HG03571 (cell line): ENCODE measurements around the gene TTC13.
"Not testable (repeated sequence)": the region's sequence is repeated elsewhere in the genome, so short reads cannot be mapped to it uniquely, and the experiment has no call there.

ENCODE experiments used
- ATAC-seq: cut with Tn5 transposase; IDR thresholded peaks from one replicate; pipeline ENCODE4 v1.9.1; 2021; ENCODE audit not compliant: unreplicated experiment

The TTC13 gene

DNA sequence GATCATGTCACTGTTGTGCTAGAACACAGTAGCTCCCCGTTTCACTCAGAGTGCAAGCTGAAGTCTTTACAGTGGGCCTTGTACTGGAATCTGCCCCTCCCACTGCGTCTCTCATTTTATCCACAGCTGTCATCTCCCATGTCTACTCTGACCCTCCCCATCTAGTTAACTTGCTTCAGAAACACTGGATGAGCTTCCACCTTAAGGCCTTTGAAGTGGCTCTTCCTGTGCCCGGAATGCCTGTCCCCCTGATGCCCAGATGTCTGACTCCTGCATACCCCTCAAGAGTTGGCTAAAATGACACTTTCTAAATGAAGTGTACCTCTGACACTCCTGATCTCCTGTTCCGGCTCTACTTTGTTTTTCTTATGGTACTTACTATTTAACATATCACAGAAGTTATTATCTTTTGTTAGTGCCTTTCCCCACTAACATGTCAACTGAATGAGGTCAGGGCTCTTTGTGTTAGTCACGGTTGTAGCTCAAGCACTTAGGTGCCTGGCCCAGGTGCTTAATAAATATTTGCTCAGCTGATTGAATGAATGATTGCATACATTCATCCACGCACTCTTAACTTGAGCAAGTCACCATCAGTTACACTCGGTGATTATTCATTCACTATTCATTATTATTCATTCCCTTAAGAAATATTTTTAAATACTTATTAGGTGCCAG is 13.6 kb upstream of the TTC13 start:
- ATAC-seq = no peak

- ATAC-seq = no peak
Observed at GRCh38 chr1:230987448-230987847, 8.8 kb upstream of the TTC13 start.

DNA sequence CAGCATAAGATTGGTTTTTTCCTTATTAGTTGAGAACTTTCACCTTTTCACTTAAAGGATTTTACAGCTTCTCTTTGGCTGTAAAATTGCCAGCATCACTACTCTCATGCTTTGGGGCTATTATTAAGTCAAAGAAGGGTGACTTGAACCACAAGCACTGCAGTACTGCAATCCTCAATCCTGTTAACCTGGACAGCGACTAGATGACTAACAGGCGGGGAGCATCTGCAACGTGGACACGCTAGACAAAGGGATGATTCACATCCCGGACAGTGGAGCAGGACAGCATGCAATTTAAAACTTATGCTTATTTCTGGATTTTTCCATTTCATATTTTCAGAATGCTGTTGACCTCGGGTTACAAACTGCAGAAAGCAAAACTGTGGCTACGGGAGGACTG is 8.3 kb upstream of the TTC13 start:
- no peak for ATAC-seq

DNA sequence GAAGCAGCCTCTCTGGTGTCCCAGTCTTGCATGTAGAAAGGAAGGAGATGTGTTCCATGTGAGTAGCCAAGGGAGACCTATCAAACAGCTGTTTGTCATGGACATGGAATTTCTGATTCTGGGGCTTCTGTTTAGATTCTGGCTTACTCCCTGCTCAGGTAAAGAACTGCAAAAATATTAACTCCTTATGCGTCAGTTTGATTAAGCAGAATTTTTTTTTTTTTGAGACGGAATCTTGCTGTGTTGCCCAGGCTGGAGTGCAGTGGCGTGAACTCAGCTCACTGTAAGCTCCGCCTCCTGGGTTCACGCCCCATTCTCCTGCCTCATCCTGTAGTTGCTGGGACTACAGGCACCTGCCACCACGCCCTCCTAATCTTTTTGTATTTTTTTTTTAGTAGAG is 7.0 kb upstream of the TTC13 start:
- ATAC-seq = no peak

DNA sequence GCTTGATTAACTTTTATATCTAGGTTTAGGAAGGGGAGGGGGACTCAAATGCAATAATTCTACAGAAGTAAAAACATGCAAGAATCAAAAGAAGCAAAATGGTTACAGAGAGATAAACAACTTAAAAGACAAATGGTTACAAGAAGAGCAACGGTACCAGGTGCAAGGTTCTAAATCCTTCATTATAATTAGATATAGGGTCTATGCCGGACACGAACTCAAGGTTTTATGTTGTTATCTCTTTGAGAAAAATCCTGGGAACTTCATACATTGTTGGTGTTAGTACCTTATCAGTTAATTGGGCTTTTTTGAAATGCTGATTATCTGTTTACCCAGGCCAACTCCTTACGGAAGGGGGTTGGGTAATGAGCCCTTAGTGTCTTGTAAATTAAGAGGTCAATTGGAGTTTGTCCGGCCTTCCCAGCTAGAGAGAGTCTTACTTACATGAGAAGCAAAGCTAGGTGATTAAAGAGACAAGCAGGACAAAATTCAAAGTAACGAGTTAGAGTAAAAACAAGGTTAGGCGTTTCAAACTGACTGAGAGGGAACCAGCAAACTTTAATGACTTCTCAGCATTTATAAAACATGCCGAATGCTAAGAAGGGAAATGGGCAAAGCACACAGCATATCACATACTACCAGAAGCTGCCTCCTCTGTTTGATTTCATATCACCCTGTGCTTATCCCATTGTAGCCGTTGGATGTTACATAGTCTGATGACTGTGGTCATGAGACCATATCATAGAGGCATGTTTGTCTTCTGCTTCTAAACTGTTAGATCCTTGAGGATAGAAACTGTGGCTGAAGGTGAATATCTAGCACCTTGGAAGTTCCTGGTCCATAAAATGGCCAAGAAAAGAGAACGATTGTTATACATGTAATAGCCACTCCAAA is 6.2 kb upstream of the TTC13 start:
- ATAC-seq = not testable (repeated sequence)

GRCh38 chr1:230983811-230984210 is 5.2 kb upstream of the TTC13 start:
- ATAC-seq = no peak

DNA sequence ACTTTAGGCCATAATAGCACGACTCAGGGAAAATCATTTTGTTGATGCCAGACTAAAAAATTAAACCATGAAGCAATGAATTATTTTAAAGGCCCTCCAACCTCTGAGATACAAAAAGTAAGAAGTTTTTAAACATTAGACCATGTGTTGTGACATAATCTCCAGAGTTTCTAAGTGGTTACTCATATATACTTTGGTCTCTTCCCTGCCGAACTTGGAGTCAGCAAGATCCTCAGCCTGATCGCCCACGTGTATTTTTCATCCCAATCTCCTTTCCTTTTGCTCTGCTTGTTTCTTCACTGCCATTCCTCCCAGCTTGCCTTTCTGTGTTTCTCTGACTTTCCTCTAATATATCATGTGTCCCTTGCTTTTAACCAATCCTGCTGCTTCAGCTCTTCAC is 4.0 kb upstream of the TTC13 start:
- ATAC-seq = no peak

- ATAC-seq = no peak
Observed at GRCh38 chr1:230979952-230980351, 1.3 kb upstream of the TTC13 start.

DNA sequence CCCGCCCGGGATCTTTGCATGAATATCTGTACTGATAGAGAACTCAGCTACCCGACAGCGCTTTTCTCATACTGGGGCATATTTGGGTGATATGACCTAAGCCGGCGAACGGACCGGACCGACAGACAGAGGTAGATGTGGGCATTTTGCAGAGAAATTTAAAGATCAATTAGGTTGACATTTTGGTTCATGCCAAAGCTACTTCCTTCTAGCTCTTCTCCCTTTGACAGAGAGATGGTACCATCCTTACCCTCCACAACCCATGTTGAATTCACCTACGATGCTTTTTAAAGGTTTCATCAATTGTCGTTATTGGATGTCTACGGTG is 692 bp upstream of the TTC13 start:
- ATAC-seq = no peak

- ATAC-seq = peak; percentile 4
Observed at GRCh38 chr1:230977761-230978490, 735 bp downstream of the TTC13 start.

DNA sequence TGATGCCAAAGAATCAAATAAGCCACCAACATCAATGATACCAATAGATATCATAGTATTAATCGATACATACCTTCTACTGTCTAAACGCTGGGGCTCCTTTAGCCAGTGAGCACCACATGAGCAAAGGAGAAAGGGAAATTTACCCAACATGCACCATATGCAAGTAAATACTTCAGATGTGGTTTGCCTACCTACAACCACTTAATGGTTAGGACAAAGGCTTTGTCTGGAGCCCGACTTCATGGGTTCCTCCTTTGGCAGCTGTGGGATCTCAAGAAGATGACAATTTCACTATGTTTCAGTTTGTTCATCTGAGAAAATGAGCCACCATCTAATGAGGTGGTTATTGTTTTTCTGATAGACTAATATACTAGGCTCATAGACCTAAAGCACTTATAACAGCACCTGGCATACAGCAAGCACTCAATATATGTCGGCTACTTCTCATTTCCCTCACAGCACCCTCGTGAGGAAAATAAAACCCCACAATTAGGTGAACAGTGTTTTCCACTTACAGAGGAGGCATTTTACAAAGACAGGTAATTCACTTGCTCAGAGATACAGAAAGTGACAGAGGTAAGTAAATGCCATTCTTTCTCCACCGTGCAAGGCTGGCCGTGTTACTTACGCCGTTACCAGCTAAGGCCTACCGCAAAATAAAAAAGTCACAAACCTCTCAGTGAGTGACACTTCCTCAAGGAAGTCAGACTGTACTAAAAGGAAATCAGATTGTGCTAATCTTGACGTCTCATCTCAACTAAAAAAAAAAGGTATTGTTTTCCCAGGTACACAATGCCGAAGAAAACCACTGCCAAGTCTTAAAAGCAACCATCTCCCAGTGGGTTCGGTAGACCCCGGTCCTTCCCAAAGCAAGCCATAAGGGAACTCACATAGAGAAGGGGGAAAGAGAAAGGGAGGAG is 1.6 kb downstream of the TTC13 start:
- ATAC-seq = no peak

DNA sequence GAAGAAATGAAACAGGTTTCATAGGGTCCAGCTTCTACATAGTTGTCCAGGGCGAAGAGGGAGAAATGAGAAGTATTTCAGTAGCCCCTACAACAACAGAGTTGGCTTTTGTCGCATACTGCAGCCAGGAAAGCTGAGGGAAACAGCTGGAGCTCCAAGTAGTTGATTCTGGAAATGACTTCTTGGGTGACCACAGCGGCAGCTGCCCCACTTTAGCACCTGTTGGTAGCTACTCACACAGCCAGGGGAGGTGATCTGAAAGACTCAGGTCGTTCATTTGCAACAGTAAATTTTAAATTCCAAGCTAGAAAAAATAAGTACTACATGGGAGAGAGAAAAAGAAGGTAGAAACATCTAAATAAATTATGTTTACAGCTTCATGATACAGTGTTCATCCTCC is 2.3 kb downstream of the TTC13 start:
- ATAC-seq = no peak

GRCh38 chr1:230975636-230976035 is 3.0 kb downstream of the TTC13 start:
- no peak for ATAC-seq

DNA sequence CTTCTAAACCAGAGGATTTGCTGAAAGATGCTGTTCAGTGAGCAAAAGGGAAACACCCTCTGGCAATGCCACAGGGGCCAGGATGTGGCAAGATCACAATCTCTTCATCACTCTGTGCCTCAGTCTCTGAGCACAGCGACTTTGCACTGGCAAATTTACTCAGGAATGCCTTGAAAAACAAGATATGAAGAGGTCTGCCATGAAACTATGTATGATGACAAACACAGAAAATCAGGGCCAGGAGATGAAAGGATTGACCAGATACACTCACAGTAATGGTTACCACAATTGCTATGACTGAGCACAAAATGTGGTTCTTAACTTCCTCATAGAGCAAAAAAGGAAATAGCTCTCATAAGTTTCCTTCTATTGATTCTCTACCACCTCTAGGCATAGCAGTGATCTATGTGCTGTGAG is 5.8 kb downstream of the TTC13 start:
- ATAC-seq = peak; percentile 70

GRCh38 chr1:230971771-230972170 is 6.9 kb downstream of the TTC13 start:
- no peak for ATAC-seq

- ATAC-seq = no peak
Observed at GRCh38 chr1:230970432-230970831, 8.2 kb downstream of the TTC13 start.

GRCh38 chr1:230966358-230966873 is 12.2 kb downstream of the TTC13 start:
- no peak for ATAC-seq

DNA sequence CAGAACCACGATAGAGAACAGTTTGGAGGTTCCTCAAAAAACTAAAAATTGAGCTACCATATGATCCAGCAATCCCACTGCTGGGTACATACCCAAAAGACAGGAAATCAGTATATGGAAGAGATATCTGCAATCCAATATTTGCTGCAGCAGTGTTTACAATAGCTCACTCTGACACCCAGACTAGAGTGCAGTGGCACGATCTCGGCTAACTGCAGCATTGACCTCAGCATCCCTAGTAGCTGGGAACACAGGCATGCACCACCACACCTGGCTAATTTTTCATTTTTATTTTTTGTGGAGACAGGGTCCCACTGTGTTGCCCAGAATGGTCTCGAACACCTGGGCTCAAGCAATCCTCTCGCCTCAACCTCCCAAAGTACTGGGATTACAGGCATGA is 13.1 kb downstream of the TTC13 start:
- no peak for ATAC-seq

GRCh38 chr1:230964896-230965295 is 13.8 kb downstream of the TTC13 start:
- no peak for ATAC-seq

DNA sequence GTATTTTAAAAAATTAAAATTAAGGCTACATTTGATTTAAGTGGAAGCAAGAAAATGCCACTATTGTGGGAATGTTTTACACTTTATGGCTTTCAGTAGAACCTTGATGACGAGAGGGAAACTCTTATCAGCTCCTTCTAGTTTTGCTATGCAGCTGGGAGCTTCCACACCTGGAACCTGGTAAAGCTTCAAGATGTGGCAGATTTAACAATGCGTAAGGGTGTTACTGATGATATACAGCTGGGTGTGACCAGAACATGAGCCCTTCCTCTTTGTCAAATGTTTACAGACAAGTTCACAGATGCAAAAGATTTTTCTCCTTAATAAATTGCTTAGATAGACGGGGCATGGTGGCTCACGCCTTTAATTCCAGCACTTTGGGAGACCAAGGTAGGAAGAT is 20.3 kb downstream of the TTC13 start:
- ATAC-seq = no peak

GRCh38 chr1:230957580-230957989 is 21.1 kb downstream of the TTC13 start:
- peak; percentile 88 for ATAC-seq
